ENCODE measurements around the gene ZIC5.

Gene ZIC5

GRCh38 chr13:99923877-99924582 lies 47.5 kb downstream of the ZIC5 start:
- CTCF ChIA-PET: no interaction called here
- H3K27ac ChIP-seq: no peak overlapping the region
- no peak for DNase-seq (ENCODE audit: low spot score)
- no peak for TF ChIP-seq CTCF (conservative IDR thresholded peaks at IDR 0.05; ENCODE audit: low read depth)
- POLR2A ChIA-PET (ENCODE audit: low non-redundant PET): no interaction called here

GRCh38 chr13:99922631-99923404 lies 48.7 kb downstream of the ZIC5 start:
- TF ChIP-seq CTCF (conservative IDR thresholded peaks at IDR 0.05; ENCODE audit: low read depth): no peak
- no peak for DNase-seq (ENCODE audit: low spot score)
- H3K27ac ChIP-seq: no peak overlapping the region
- ChIA-PET POLR2A (ENCODE audit: low non-redundant PET) (no interaction called here), CTCF (interaction anchor here (0.6 to 1.2 kb wide), 2 partner anchors 266 to 272 kb away, joined by 3 read pairs; no protein-coding TSS in a partner anchor)

- no peak overlapping the region for H3K27ac ChIP-seq
- no peak for DNase-seq (ENCODE audit: low spot score)
- CTCF ChIA-PET: interaction anchor here (0.6 to 0.7 kb wide), 2 partner anchors 8 to 26 kb away, joined by 3 read pairs; no protein-coding TSS in a partner anchor
- no peak for TF ChIP-seq CTCF (conservative IDR thresholded peaks at IDR 0.05; ENCODE audit: low read depth)
- POLR2A ChIA-PET (ENCODE audit: low non-redundant PET): no interaction called here
Observed at GRCh38 chr13:99919132-99919531, 52.4 kb downstream of the ZIC5 start.

GRCh38 chr13:99916366-99917103 lies 55.0 kb downstream of the ZIC5 start:
- ChIA-PET POLR2A (ENCODE audit: low non-redundant PET) (no interaction called here), CTCF (interaction anchor here (0.5 to 1.8 kb wide), 23 partner anchors 9 to 1143 kb away, joined by 3 to 11 read pairs (median 3); no protein-coding TSS in a partner anchor)
- H3K27ac ChIP-seq: no peak overlapping the region
- peak; percentile 80 for DNase-seq (ENCODE audit: low spot score)
- peak; percentile 84 for TF ChIP-seq CTCF (conservative IDR thresholded peaks at IDR 0.05; ENCODE audit: low read depth)

- no peak for TF ChIP-seq CTCF (conservative IDR thresholded peaks at IDR 0.05; ENCODE audit: low read depth)
- H3K27ac ChIP-seq: no peak overlapping the region
- no peak for DNase-seq (ENCODE audit: low spot score)
- ChIA-PET POLR2A (ENCODE audit: low non-redundant PET) (interaction anchor here (0.6 kb wide), 1 partner anchor 312 kb away, joined by 4 read pairs; no protein-coding TSS in a partner anchor), CTCF (interaction anchor here (0.9 kb wide), 1 partner anchor 471 kb away, joined by 3 read pairs; no protein-coding TSS in a partner anchor)
Observed at GRCh38 chr13:99913167-99913566, 58.4 kb downstream of the ZIC5 start.

All from RWPE1 (cell line).